ENCODE results near the gene SERF2.
"Not testable (repeated sequence)": the region's sequence is repeated elsewhere in the genome, so short reads cannot be mapped to it uniquely, and the experiment has no call there.

SERF2 gene

DNA sequence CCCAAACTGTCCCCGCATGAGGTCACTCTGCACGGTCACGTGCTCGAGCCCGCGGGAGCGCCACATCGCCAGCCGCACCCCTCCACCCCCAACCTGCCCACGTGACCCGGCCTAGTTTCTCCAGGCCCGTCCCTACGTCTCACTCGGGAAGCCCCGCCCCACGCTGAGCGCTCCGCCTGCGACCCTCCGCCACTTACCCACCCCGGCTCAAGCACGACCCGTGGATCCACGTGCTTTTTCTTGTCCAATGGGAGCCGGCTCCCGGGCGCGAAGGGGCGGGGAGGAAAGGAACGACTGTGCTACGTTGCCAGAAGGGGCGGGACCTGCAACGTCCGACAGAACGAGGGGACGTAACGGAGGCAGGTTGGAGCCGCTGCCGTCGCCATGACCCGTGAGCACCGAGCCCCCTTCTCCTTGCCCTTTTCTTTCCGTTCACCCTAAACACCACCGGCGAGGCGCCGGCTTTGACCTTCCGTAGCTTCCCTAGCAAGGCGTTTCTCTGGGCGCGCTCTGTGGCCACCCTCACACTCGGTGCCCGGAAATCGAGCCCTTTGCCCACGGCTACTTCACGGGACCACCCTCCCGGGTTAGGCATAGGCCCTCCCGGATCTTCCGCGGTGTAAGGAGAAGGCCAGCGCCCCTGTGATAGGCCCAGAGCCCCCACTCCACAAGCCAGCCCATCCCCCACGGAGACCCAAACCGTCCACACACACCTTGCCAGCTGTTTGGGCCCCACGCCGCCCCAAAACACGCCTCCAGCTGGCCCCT lies at the start of gene SERF2:
SERF2 (plus strand) TSS at position 328 of the 768 bp plus-strand sequence; CDS start at position 385, 57 bp downstream.
- peak; percentile 90 for DNase-seq (ENCODE audit: low read depth, low spot score)

DNA sequence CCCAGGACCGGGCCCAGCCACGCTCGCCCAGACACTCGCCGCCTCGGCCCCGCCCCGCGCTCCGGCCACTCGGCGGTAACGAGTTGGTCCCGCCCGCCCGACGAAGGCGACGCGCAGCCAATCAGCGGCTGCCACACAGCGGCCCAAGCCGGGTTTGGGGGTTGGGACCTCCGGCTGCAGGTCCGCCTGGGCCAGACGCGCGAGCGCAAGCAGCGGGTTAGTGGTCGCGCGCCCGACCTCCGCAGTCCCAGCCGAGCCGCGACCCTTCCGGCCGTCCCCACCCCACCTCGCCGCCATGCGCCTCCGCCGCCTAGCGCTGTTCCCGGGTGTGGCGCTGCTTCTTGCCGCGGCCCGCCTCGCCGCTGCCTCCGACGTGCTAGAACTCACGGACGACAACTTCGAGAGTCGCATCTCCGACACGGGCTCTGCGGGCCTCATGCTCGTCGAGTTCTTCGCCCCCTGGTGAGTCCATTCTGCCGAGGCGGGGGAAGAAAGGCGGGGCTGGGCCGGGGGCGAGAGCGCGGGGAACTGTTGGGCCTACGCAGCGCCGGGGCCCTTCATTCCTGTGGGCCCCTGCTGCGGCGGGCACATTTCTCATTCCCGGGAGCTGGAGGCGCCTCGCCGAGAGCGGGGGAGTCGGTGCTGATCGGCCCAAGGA lies 45.7 kb upstream of the SERF2 start, which contains the start of gene PDIA3:
PDIA3 (plus strand) TSS at position 194 of the 658 bp plus-strand sequence; CDS start at position 296, 102 bp downstream.
- DNase-seq (ENCODE audit: low read depth, low spot score): peak; percentile 71

GRCh38 chr15:43746903-43747309 lies 45.2 kb upstream of the SERF2 start:
- DNase-seq (ENCODE audit: low read depth, low spot score): not testable (repeated sequence)

DNA sequence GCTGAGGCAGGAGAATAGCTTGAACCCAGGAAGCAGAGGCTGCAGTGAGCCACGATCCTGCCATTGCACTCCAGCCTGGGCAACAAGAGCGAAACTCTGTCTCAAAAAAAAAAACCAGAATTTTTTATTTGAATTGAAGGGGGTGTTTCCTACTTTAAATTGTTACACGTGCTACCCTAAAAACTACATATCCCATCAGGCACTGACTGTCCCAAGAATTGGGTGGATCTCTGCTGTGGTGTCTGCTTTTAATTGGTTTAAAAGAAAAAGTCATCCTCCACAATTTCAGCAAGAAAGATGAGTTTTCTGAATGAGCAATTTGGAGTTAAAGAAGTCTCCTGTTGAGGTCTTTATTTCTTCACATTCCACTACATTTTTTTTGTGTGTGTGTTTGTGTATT lies 43.7 kb upstream of the SERF2 start:
- DNase-seq (ENCODE audit: low read depth, low spot score): no peak

- no peak for DNase-seq (ENCODE audit: low read depth, low spot score)
Observed at GRCh38 chr15:43749690-43750345, 42.3 kb upstream of the SERF2 start.

DNA sequence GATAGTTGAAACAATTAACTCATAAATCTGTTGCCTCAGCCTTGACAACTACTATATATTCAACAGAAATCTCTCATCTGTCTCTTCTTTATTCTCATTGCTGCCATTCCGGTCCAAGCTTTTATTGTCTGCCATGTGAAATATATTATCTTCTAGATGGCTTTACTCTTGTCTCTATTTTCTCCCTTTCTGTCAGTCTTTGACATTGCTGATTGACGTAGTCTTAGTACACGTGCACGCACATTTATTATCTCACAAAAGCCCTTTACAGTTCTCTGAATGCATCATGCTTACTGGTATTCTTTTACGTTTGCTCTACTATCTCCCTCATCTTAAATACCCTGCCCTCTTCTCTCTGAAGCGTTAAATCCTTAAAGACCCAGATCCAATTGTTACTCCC lies 40.2 kb upstream of the SERF2 start:
- DNase-seq (ENCODE audit: low read depth, low spot score): no peak

GRCh38 chr15:43762824-43763223 lies 29.3 kb upstream of the SERF2 start:
- DNase-seq (ENCODE audit: low read depth, low spot score): no peak

DNA sequence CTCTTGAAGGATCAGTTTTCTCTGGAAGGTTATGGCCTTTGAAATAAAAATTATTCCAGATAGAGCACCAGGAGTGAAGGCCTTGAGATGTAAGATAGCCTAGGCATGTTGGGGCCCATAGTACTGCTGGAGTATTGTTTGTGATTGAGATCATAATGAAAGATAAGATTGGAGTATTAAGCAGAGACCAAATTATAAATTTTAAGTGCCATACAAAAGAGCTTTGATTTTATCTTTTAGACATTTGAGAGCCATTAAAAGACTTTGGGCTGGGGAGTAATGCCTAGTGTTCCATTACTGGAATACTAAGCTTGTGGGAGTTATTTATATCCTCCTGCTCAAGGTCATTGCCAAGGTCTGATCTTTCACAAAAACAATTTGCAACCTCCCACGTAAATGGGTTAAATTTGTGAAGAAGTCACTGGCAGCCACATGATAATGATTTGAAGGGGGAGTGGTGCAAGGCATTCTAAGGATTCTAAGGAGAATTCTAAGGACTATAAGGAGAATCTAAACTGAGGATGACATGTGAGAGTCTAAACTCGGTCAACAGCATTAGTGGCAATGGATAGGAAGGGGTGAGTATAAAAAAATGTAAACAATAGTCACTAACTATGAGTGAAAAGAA lies 28.2 kb upstream of the SERF2 start:
- no peak for DNase-seq (ENCODE audit: low read depth, low spot score)

GRCh38 chr15:43769584-43770228 lies 22.4 kb upstream of the SERF2 start:
- no peak for DNase-seq (ENCODE audit: low read depth, low spot score)

- no peak for DNase-seq (ENCODE audit: low read depth, low spot score)
Observed at GRCh38 chr15:43771816-43772215, 20.3 kb upstream of the SERF2 start.

DNA sequence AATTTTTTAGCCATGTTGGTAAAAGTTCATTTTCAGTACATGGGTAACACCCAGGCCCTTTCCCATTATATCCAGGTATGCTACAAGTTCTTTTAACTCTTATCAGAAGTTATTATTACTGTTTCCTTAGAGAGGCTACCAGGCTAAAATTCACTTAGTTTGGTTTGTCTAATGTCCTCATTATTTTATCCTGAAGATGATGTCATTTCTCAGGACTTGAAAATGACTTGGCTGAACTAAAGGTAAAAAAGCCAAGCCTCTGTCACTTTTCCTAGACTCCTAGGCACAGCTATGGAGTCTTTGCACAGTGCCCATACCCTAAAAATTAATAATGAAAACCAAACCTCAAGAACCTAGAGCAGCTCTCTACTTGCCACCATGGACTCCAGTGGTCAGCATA lies 19.5 kb upstream of the SERF2 start:
- DNase-seq (ENCODE audit: low read depth, low spot score): no peak

DNA sequence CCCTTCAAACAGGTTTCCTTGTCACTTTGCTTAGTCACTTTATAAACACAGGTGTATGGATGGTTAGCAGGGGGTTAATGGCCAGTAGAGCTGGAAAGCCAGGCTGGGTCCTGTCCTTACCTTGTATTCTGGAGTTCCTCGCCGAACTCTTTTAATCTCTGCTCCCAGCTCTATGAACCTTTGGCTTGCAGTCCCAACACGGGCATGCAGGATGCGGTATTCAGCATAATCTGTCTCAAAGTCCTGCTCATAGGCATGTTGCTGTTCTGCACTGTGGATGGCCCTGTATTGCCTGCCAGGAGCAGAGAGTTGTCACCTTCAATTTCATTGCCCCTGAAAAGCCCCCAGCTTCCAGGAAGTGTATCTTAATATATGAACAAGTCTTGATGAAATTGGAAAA lies 18.1 kb upstream of the SERF2 start:
- DNase-seq (ENCODE audit: low read depth, low spot score): no peak

GRCh38 chr15:43775411-43775965 lies 16.6 kb upstream of the SERF2 start:
- no peak for DNase-seq (ENCODE audit: low read depth, low spot score)

DNA sequence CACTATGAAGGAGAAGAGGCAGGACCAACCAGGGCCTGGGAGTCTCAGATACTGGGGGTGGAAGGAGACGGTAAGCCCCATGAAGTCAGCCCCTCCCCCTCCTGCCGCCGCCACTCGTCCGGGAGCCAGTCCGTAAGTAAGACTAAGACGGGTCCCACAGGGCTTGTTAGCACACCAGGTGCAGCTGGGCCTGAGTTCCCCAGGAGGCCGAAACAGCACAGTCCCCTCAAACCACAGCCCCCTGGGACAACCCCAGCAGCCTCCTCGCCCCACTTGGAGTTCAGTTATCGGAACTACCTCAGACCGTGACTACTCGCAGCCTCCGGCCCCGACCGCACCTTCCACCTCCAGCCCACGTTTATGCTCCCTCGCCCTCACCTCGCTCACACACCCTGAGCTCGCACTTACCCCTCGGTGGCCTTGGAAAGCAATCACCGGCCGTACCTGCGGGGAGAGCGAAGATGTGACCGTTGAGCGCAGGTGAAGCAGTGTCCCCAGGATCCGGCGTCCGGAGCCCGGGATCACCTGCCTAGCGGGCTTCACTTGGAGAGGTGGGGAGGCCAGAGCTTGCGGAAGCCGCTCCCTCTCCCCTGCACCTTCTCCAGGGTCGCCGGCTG lies 15.9 kb upstream of the SERF2 start:
- no peak for DNase-seq (ENCODE audit: low read depth, low spot score)

- DNase-seq (ENCODE audit: low read depth, low spot score): no peak
Observed at GRCh38 chr15:43776718-43777266, 15.3 kb upstream of the SERF2 start, which contains the start of gene ELL3. Gene ELL3 (minus strand): TSS chr15:43776966. CDS start chr15:43776901, 65 bp downstream.

GRCh38 chr15:43777267-43777914 lies 14.7 kb upstream of the SERF2 start:
- no peak for DNase-seq (ENCODE audit: low read depth, low spot score)

DNA sequence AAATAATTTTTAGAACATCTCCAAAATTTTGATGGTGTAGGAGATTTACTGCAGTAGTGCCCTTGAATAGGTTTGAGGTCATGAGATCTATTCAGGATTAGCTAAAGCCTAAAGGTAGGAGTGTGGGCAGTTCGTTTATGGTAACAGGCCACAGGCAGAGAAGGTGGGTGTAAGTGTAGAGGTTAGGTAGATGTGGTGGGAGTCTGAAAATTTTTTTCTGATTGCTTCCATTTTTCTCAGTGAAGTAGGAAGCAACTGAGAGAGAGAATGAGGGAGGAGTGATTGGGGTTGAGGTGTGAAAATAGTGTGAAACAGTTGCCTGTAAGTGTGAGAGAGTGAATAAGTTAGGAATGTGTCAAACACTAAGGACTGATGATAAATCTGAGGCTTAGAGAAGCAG lies 13.1 kb upstream of the SERF2 start:
- no peak for DNase-seq (ENCODE audit: low read depth, low spot score)

GRCh38 chr15:43789409-43789808 lies 2.7 kb upstream of the SERF2 start:
- DNase-seq (ENCODE audit: low read depth, low spot score): no peak

DNA sequence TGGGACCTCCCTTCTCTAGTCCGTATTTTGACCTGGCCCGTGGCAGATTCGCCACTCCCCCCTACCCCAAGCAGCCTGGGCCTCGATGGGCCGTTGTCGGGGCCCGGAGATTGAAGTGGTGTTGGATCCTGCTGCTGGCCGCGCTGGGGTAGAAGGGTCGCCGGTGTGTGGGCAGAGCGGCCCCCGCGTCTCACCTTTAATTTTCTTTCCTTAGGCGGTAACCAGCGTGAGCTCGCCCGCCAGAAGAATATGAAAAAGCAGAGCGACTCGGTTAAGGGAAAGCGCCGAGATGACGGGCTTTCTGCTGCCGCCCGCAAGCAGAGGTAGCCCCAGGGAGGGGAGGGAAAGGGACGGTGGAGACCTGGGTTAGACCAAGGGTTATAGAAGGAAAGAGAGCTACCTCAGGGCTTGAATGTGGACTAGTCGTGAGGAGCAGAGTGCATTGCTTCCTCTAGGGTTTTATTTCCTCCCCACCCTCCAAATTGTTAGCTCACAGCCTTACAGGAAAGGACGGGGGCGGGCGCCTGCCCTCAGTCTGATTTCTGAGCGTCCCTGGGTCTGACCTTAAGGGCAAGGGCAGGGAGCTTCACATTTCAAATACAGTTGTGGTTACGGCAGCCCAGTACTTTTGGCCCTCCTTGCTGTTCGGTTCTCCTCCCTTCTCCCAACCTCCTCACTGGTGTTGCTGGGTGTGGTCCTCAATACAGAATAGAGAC lies 799 bp downstream of the SERF2 start:
- DNase-seq (ENCODE audit: low read depth, low spot score): no peak

All from iPS DF 19.7 (cell line).